Thyroid gland (tissue), 4 donors: ENCODE results near the gene ETNK2.

Source experiments
- CTCF ChIP-seq, 6 experiments: fragments of 200-600 bp in 3 of 6; fragments of 450-650 bp in 3 of 6; sonication (generic) in 3 of 6; IDR thresholded peaks; one replicate each; pipeline ENCODE4 v1.5.1; 2016 to 2019; ENCODE audit warnings: antibody characterized with exemption in 6 of 6, mild to moderate bottlenecking in 2 of 6, inconsistent platforms in 1 of 6, moderate library complexity in 1 of 6
- POLR2A ChIP-seq, 2 donors: fragments of 450-650 bp; IDR thresholded peaks; one replicate each; pipeline ENCODE4 v1.6.1; 2017; ENCODE audit warnings: antibody characterized with exemption in 2 of 2, mild to moderate bottlenecking in 2 of 2, moderate library complexity in 1 of 2

GRCh38 chr1:204194080-204194479 lies 42.2 kb upstream of the ETNK2 start:
- TF ChIP-seq CTCF (IDR thresholded peaks at IDR 0.05) = no peak
- TF ChIP-seq POLR2A (IDR thresholded peaks at IDR 0.05) = no peak
